ENCODE data around the gene SMIM9. TPM values are rescaled to one million over a fixed set of nuclear protein-coding genes. Genes with fewer than 3 reads are reported as not detected.

Gene SMIM9
- total RNA-seq, 2 donors from 2014 or later, result not detected

GRCh38 chrX:154776753-154777152 is 57.7 kb downstream of the SMIM9 start:
- no peak for ATAC-seq (ENCODE audit: insufficient number of reproducible peaks, low FRiP score, low read depth)
- H3K9me3 ChIP-seq, result no peaks in the 10 kb centered on the region
- DNase-seq (ENCODE audit: low spot score), result no peak
- H3K36me3 ChIP-seq, result peaks cover 14% of the 10 kb centered on the region
- H3K27ac ChIP-seq, result no peak overlapping the region
- H3K4me1 ChIP-seq (ENCODE audit: control insufficient read depth in 1 of 2, low read depth in 2 of 2), result no peaks in the 10 kb centered on the region
- H3K4me3 ChIP-seq, result no peak overlapping the region
- no peak for TF ChIP-seq CTCF (IDR thresholded peaks at IDR 0.05)
- no peaks in the 10 kb centered on the region for H3K27me3 ChIP-seq (replicated peaks; ENCODE audit: insufficient read depth)

GRCh38 chrX:154775419-154776349 is 58.8 kb downstream of the SMIM9 start:
- H3K36me3 ChIP-seq, result peaks cover 14% of the 10 kb centered on the region

DNA sequence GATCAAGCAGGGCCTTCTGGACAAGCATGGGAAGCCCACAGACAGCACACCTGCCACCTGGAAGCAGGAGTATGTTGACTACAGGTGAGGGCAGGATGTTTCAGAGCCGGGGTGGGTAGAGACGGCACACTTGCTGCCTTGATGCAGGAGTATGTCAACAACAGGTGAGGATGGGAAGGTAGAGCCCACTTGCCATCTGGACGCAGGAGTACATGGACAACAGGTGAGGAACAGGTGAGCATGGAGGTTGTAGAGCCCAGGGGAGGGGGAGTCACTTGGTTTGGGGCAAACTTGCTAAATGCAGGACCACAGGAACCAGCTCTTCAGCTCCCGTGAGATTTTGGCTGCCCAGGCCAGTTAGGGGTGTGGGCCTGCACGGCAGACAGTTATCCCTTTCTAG is 59.8 kb downstream of the SMIM9 start:
- no peak overlapping the region for H3K4me3 ChIP-seq
- H3K36me3 ChIP-seq, result peaks cover 14% of the 10 kb centered on the region
- H3K27ac ChIP-seq, result no peak overlapping the region
- TF ChIP-seq CTCF (IDR thresholded peaks at IDR 0.05), result no peak
- H3K9me3 ChIP-seq, result no peaks in the 10 kb centered on the region
- H3K27me3 ChIP-seq (replicated peaks; ENCODE audit: insufficient read depth), result no peaks in the 10 kb centered on the region
- H3K4me1 ChIP-seq (ENCODE audit: control insufficient read depth in 1 of 2, low read depth in 2 of 2), result no peaks in the 10 kb centered on the region
- no peak for DNase-seq (ENCODE audit: low spot score)
- no peak for ATAC-seq (ENCODE audit: insufficient number of reproducible peaks, low FRiP score, low read depth)

More at GRCh38 chrX:154775419-154776349, 58.8 kb downstream of the SMIM9 start:
- H3K27ac ChIP-seq, result no peak overlapping the region
- ATAC-seq (ENCODE audit: insufficient number of reproducible peaks, low FRiP score, low read depth) (no peak), DNase-seq (ENCODE audit: low spot score) (no peak)
- no peaks in the 10 kb centered on the region for H3K9me3 ChIP-seq
- no peak overlapping the region for H3K4me3 ChIP-seq
- no peak for TF ChIP-seq CTCF (IDR thresholded peaks at IDR 0.05)
- H3K27me3 ChIP-seq (replicated peaks; ENCODE audit: insufficient read depth), result no peaks in the 10 kb centered on the region
- H3K4me1 ChIP-seq (ENCODE audit: control insufficient read depth in 1 of 2, low read depth in 2 of 2), result no peaks in the 10 kb centered on the region

Other genes starting within 250 kb of the SMIM9 start
- gene CTAG1A, start 249.5 kb downstream of the SMIM9 start, total RNA-seq, result not detected
- gene CTAG1B, start 215.4 kb downstream of the SMIM9 start, total RNA-seq, result not detected
- gene CTAG2, start 181.1 kb downstream of the SMIM9 start, total RNA-seq, result not detected
- gene GAB3, start 83.6 kb downstream of the SMIM9 start, total RNA-seq, result 10 to 100 TPM in 1 of 2 donors, 1 to 10 TPM in 1; 9.2 to 10.9 TPM
- 10 to 100 TPM; 14.9 to 67.2 TPM for gene DKC1, start 71.8 kb downstream of the SMIM9 start, total RNA-seq
- gene MPP1, start 29.2 kb downstream of the SMIM9 start, total RNA-seq, result 10 to 100 TPM; 42.5 to 49.5 TPM
- gene F8A1, start 51.7 kb upstream of the SMIM9 start, total RNA-seq, result 1 to 10 TPM; 2.2 to 8.3 TPM
- 10 to 100 TPM in 1 of 2 donors, 1 to 10 TPM in 1; 7.7 to 18.1 TPM for gene F8, start 188.1 kb upstream of the SMIM9 start, total RNA-seq
- 10 to 100 TPM; 43.7 to 51.8 TPM for gene FUNDC2, start 192.2 kb upstream of the SMIM9 start, total RNA-seq
- 10 to 100 TPM; 11.9 to 32.5 TPM for gene CMC4, start 236.5 kb upstream of the SMIM9 start, total RNA-seq
- gene MTCP1, start 236.5 kb upstream of the SMIM9 start, total RNA-seq, result 10 to 100 TPM in 1 of 2 donors, 1 to 10 TPM in 1; 7.4 to 17.8 TPM
- gene BRCC3, start 236.8 kb upstream of the SMIM9 start, total RNA-seq, result 10 to 100 TPM in 1 of 2 donors, 1 to 10 TPM in 1; 6.2 to 14.2 TPM